Astrocyte (in vitro differentiated cells and primary cell): ENCODE data around the gene TREX2. TPM values are rescaled to one million over a fixed set of nuclear protein-coding genes. Genes with fewer than 3 reads are reported as not detected.

Experiments
- DNase-seq: peaks from one replicate; pipeline ENCODE4 v3.0.0-alpha.2; 2010; ENCODE audit warnings: low read depth
- FAIRE-seq: peaks from 2 replicates; lab custom pipeline; 2011; peaks lifted over from hg19 to GRCh38; lab: Jason Lieb, UNC
- H2AFZ ChIP-seq: 2 replicates; pipeline ENCODE4 v1.6.0; 2012; ENCODE audit warnings: low read depth, low read length, inconsistent platforms
- H3K27ac ChIP-seq: 2 replicates; pipeline ENCODE4 v1.5.1; 2011; ENCODE audit warnings: low read depth, low read length, inconsistent platforms
- H3K27me3 ChIP-seq: 2 replicates; pipeline ENCODE4 v1.6.0; 2011; ENCODE audit warnings: low read length, inconsistent platforms; ENCODE audit not compliant: insufficient read depth
- H3K36me3 ChIP-seq: 2 replicates; pipeline ENCODE4 v1.5.1; 2011; ENCODE audit warnings: low read length, inconsistent platforms; ENCODE audit not compliant: insufficient read depth
- H3K4me1 ChIP-seq: 2 replicates; pipeline ENCODE4 v1.5.1; 2011; ENCODE audit warnings: low read length, inconsistent platforms; ENCODE audit not compliant: insufficient read depth
- H3K4me2 ChIP-seq: 2 replicates; pipeline ENCODE4 v1.6.0; 2012; ENCODE audit warnings: low read length, inconsistent platforms
- H3K4me3 ChIP-seq: 2 replicates; pipeline ENCODE4 v1.5.1; 2011; ENCODE audit warnings: low read depth, mild to moderate bottlenecking, low read length, inconsistent platforms; ENCODE audit not compliant: insufficient read depth
- H3K79me2 ChIP-seq: 2 replicates; pipeline ENCODE4 v1.6.0; 2012; ENCODE audit warnings: mild to moderate bottlenecking, low read length, inconsistent platforms; ENCODE audit not compliant: insufficient read depth
- H3K9ac ChIP-seq: 2 replicates; pipeline ENCODE4 v1.6.0; 2012; ENCODE audit warnings: mild to moderate bottlenecking, low read length, inconsistent platforms
- H3K9me3 ChIP-seq: 2 replicates; pipeline ENCODE4 v1.5.1; 2012; ENCODE audit warnings: low read depth, mild to moderate bottlenecking, low read length, inconsistent platforms; ENCODE audit not compliant: insufficient read depth
- H4K20me1 ChIP-seq: 2 replicates; pipeline ENCODE4 v1.6.0; 2012; ENCODE audit warnings: low read length, inconsistent platforms; ENCODE audit not compliant: insufficient read depth
- H3K27ac Mint-ChIP-seq: one replicate; pipeline ENCODE4 v1.8.0; 2021; ENCODE audit warnings: mild to moderate bottlenecking, mixed read lengths; ENCODE audit not compliant: unreplicated experiment
- H3K27me3 Mint-ChIP-seq: one replicate; pipeline ENCODE4 v1.8.0; 2021; ENCODE audit warnings: low read depth, mixed read lengths; ENCODE audit not compliant: unreplicated experiment
- H3K36me3 Mint-ChIP-seq: one replicate; pipeline ENCODE4 v1.8.0; 2021; ENCODE audit warnings: low read depth, mixed read lengths; ENCODE audit not compliant: unreplicated experiment
- H3K4me1 Mint-ChIP-seq: one replicate; pipeline ENCODE4 v1.8.0; 2021; ENCODE audit warnings: low read depth, mixed read lengths; ENCODE audit not compliant: unreplicated experiment
- H3K4me3 Mint-ChIP-seq: one replicate; pipeline ENCODE4 v1.8.0; 2021; ENCODE audit warnings: mild to moderate bottlenecking, moderate library complexity, mixed read lengths; ENCODE audit not compliant: unreplicated experiment
- H3K9me3 Mint-ChIP-seq: one replicate; pipeline ENCODE4 v1.8.0; 2021; ENCODE audit warnings: mild to moderate bottlenecking, mixed read lengths; ENCODE audit not compliant: unreplicated experiment
- EZH2 ChIP-seq: IDR thresholded peaks from 2 replicates; pipeline ENCODE4 v1.6.1; 2012; ENCODE audit warnings: mild to moderate bottlenecking, low read length, inconsistent platforms; ENCODE audit not compliant: insufficient read depth
- total RNA-seq: library from RNA; stranded (reverse); gene quantifications from 2 replicates; pipeline ENCODE4 v1.2.1, GENCODE V29; 2021
- TF ChIP-seq, protein P1 (sequence below): IDR thresholded peaks from 2 replicates; pipeline ENCODE4 v1.5.1; 2011; ENCODE audit warnings: low read depth, mild to moderate bottlenecking, inconsistent platforms, low read length, moderate library complexity; ENCODE audit not compliant: insufficient read depth

The TREX2 gene
- total RNA-seq, 1 donor from 2014 or later: 0.36 TPM

DNA sequence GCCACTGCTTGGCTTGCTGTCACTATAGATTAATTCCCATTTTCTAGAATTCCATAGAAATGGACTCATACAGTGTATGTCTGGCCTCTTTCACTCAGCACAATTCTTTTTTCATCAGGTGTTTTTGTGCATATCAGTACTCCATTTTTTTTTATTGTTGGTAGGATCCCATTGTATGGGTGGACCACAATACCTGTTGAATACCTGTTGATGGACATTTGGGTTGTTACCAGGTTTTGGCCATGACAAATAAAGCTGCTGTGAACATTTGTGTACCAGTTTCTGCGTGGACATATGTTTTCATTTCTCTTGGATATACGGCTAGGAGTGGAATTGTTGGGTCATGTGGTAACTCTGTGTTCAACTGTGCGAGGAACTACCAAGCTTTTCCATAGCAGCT is 19.7 kb downstream of the TREX2 start:
- Histone ChIP-seq H4K20me1 (no peaks in the 10 kb centered on the region), H3K36me3 (no peaks in the 10 kb centered on the region), H3K27ac (no peak overlapping the region), H3K4me3 (no peak overlapping the region), H3K27me3 (no peaks in the 10 kb centered on the region), H3K9me3 (no peaks in the 10 kb centered on the region), H3K79me2 (no peaks in the 10 kb centered on the region), H3K4me2 (no peak overlapping the region), H3K9ac (no peak overlapping the region), H3K4me1 (no peaks in the 10 kb centered on the region), H2AFZ (no peak overlapping the region)
- no peak for DNase-seq
- Mint-ChIP-seq H3K27me3 (peaks cover 12% of the 10 kb centered on the region), H3K4me3 (no peak overlapping the region), H3K9me3 (peaks cover 5% of the 10 kb centered on the region), H3K27ac (no peak overlapping the region), H3K4me1 (no peaks in the 10 kb centered on the region), H3K36me3 (no peaks in the 10 kb centered on the region)
- TF ChIP-seq, protein P1, sequence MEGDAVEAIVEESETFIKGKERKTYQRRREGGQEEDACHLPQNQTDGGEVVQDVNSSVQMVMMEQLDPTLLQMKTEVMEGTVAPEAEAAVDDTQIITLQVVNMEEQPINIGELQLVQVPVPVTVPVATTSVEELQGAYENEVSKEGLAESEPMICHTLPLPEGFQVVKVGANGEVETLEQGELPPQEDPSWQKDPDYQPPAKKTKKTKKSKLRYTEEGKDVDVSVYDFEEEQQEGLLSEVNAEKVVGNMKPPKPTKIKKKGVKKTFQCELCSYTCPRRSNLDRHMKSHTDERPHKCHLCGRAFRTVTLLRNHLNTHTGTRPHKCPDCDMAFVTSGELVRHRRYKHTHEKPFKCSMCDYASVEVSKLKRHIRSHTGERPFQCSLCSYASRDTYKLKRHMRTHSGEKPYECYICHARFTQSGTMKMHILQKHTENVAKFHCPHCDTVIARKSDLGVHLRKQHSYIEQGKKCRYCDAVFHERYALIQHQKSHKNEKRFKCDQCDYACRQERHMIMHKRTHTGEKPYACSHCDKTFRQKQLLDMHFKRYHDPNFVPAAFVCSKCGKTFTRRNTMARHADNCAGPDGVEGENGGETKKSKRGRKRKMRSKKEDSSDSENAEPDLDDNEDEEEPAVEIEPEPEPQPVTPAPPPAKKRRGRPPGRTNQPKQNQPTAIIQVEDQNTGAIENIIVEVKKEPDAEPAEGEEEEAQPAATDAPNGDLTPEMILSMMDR: no peak
- no peak for TF ChIP-seq EZH2
- peak; percentile 92 for FAIRE-seq

DNA sequence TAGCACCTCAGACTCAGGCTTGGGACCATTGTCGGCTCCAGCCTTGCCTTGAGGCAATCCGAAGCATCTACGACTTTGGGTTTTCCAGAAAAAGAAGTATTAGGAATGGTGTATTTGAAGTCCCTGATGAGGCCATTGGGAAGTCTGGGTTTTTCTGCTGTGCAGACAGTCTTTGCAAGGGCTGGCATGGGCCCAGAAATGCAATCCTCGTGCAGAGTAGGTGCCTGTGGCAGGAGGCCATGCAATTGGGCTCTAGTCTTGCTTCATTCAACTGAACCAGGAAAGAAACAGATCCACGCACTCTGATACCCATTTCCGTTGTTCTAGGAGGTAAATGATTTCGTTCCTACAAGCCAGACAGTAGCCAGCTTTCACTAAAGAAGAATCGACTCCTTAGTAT is 22.2 kb downstream of the TREX2 start:
- no peak for TF ChIP-seq EZH2
- TF ChIP-seq, protein P1: no peak
- peaks cover 14% of the 10 kb centered on the region for H3K27me3 Mint-ChIP-seq
- Histone ChIP-seq H3K36me3 (no peaks in the 10 kb centered on the region), H3K4me1 (no peaks in the 10 kb centered on the region), H4K20me1 (no peaks in the 10 kb centered on the region), H3K9me3 (no peaks in the 10 kb centered on the region), H3K4me3 (no peak overlapping the region), H3K79me2 (no peaks in the 10 kb centered on the region), H3K27ac (no peak overlapping the region), H3K4me2 (no peak overlapping the region), H3K27me3 (no peaks in the 10 kb centered on the region), H2AFZ (no peak overlapping the region), H3K9ac (no peak overlapping the region)
- DNase-seq (no peak), FAIRE-seq (peak; percentile 49)
- H3K27ac Mint-ChIP-seq: no peak overlapping the region
- peaks cover 3% of the 10 kb centered on the region for H3K36me3 Mint-ChIP-seq
- H3K4me3 Mint-ChIP-seq: no peak overlapping the region
- no peaks in the 10 kb centered on the region for H3K4me1 Mint-ChIP-seq
- H3K9me3 Mint-ChIP-seq: peaks cover 5% of the 10 kb centered on the region

DNA sequence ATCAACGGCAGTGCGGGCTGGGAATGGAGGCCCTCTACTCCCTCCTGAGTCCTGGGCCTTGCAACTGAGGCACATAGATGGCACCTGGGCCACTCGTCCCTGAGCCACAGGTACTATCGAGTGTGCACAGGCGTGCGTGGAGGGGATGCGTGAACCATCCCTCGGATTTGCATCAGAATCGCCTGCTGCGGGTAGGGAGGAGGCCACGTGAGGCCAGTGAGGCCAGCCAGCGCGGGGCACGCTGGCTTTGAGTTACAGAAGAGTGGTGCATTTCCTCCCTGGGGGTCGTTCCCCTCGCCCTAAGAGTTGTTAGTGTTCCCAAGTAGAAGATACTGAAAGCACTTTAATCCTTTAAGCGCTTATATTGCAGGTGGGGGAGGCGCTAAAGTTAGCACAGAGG is 24.0 kb downstream of the TREX2 start:
- Histone ChIP-seq H2AFZ (no peak overlapping the region), H3K27ac (no peak overlapping the region), H3K27me3 (no peaks in the 10 kb centered on the region), H4K20me1 (no peaks in the 10 kb centered on the region), H3K9me3 (no peaks in the 10 kb centered on the region), H3K79me2 (no peaks in the 10 kb centered on the region), H3K4me2 (no peak overlapping the region), H3K4me1 (no peaks in the 10 kb centered on the region), H3K36me3 (no peaks in the 10 kb centered on the region), H3K9ac (no peak overlapping the region), H3K4me3 (no peak overlapping the region)
- no peak for TF ChIP-seq EZH2
- TF ChIP-seq, protein P1: no peak
- Mint-ChIP-seq H3K27me3 (peaks cover 21% of the 10 kb centered on the region), H3K4me1 (no peaks in the 10 kb centered on the region), H3K9me3 (no peaks in the 10 kb centered on the region), H3K4me3 (no peak overlapping the region), H3K36me3 (peaks cover 3% of the 10 kb centered on the region), H3K27ac (no peak overlapping the region)
- no peak for DNase-seq
- FAIRE-seq: no peak
